Measurements from ENCODE around the gene TSTD1.
A peak's percentile ranks its signal among the peaks of the same experiment; 100 is the strongest.

The TSTD1 gene, protein sequence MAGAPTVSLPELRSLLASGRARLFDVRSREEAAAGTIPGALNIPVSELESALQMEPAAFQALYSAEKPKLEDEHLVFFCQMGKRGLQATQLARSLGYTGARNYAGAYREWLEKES

DNA sequence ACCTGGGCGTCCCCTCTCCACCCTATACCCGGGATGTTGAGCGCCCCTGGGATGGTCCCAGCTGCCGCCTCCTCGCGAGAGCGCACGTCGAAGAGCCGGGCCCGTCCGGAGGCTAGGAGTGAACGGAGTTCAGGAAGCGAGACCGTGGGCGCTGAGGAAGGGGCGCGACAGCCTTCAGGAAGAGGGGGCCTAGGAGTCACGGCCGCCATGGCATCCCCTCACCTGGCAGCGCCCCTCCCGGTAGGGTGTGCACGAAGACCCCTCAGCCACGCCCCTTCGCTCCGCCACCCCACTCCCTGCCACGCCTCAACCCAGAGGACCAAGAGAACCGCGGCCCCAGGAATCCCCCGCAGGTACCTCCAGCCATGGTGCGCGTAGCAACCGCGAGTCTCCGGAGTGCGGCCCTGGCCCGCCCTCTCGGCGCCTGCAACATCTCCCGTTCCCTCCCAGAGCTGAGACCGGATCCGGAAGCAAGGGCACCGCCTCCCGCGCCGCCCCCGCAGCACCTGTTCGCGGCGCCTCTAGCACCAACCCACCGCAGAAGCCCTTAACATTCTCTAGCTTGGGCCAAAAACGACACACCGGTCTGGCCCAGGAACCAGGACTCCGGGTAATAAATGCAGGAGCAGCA lies at the start of gene TSTD1:
TSS of gene TSTD1 (minus strand) at position 442 of the 631 bp plus-strand sequence. CDS start at position 367, 75 bp downstream.
- peak; percentile 85 for DNase-seq

DNA sequence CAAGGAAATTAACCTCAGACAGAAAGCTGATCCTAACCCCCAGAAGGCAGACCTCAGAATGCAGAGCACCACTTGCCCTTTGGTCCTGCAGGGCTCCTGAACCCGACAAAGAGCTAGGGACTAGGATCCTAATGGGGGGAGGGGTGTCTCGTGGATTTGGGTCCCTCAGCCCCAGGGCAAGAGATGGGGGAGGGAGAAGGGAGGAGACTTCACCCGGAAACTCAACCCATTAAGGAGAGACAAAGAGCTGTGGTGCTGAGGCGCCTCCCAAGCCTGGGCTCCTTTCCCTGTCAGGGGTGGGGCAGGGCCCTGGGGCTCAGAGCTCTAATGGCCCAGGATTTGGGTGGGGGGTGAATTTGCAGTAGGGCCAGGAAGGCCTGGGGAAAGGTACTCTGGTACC lies 47.7 kb upstream of the TSTD1 start:
- DNase-seq, result no peak

DNA sequence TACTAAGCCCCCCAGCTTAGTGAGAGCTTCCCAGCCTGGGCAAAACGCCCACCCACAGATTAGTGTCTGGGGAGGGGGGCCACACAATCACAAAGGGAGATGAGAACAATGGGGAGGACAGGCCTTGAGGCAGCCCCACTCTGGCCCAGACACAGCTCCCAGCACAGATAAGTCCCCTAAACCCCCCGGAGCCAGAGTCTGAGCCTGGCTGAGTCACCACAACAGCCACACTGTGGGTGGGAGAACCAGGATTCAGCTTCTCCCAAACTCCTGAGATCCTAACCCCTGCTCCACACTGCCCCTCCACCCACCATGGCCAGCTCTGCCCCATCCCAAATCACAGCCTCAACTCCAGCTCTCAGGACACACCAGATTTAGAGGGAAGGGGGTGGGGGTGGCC lies 46.4 kb upstream of the TSTD1 start:
- no peak for DNase-seq

DNA sequence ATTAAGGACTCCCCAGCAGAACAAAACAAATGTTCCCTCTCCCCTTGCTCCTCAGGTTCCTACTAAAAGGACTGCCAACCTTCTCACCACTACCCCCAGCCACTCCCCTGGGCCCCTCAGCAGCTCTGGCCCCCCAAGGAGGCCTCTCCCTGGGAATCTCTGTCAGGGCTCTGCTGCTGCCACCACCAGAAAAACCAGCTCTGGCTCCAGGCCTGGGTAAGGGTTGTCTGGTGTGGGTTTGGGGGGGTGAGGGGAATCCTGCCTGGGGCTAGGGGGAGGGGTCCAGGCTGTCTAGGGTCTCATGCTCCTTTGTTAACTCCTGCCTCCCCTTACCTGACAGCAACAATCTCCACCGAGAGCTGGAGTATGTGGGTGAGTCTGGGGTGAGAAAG lies 45.8 kb upstream of the TSTD1 start:
- no peak for DNase-seq

DNA sequence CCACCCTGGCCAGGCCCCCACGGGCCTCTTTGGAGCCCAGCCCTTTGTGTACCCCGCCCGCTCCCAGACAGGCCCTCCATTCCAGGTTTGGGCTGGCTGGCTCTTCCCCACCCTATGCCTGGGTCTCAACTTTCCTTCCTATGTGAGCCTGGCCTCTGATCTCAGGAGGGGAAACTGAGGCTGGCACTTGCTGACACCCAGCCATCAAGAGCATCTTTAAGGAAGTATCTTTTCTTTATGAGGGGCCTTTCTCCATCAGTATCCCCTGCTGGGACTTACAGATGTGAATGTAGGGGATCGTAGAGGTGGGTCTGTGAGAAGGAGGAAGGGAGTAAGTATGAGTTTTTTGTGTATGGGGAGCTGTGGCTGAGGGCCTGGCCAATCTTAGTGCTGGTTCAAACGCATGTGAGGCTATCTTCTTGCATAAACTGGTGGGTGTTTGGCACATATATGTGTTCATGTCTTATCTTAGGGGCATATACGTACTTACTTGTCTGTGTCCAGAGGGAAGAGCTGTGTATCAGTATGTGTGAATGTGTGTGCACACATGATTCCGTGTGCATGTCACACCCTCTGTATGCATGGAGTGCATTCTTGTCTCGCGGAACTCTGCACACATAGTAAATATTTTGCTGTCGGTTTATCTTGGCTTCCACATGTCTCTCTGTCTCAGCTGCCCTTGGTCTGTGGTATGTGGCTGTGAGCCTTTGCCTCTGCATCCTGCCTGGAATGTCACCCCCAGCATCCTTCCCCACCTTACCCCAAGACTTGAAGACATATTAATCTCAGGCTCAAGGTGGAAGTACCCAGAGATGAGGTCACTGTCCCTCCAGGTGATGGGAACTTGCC lies 45.2 kb upstream of the TSTD1 start:
- no peak for DNase-seq

DNA sequence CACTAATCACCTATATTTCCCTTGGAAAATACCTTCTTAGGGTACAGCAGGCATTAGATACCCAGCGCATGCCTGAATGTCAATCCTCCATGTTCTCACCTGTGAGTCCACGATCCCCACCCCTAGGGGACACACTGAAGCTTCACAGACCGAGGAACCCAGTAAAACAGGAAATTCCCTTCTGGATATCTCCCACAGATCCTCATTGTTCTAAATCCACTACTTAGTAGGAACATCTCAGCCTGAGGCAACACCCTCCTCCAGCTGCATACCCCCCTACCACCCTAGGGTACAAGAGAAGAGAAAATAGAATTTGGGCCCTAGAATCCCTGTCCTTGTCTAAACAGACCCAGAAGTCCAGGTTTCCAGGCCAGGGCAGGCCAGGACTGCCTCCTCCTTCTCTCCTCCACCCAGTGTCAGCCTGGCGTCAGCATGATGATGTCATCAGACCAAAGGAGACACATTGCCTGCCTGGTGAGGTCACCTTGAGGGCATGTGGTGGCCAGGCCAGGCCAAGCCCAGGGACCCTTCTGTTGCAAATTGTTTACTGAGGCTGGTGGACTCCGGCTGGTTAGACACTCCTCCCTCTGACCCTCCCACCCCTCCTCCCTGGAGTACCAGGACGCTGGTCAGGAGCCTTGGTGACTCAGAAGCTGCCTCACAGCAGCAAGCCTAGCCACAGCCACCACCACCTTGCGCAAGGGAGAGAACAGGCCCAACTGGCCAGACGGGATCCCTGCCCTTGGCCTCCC lies 44.4 kb upstream of the TSTD1 start:
- DNase-seq, result no peak

DNA sequence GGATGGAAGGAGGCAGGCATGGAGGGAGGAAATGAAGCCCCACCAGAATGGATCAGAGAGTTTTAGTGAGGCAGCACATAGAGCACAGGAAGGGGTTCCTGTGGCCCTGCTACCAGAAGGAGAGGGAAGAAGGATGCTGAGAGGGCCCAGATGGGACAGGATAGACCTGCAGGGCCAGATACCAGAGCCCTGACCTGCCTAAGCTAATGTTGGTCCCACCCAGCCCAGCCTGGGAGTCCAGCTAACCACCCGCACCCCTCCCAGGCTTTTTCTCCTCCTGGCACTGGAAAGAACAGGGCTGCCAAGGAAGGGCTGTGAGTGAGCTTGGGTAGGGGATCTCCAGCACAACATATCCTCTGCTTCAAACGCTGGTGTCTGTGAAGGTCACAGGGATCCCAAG lies 43.7 kb upstream of the TSTD1 start:
- no peak for DNase-seq

DNA sequence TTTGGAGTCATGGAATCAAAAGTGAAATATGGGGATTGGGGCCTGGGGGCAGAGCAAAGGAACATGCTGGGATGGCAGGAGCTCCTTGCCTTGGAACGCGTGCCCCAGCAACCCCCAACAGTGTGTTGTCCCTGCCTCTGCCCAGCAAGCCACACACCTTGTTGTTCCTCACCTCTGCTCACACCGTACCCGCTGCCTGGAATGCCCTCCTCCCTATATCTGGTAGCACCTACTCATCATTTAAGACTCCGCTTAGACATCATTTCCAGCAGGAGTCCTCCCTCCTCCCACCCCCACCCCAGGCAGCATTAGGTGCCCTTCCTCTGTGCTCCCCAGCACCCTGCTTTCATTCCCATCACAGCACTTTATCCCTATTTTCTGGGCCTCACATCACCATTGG lies 42.8 kb upstream of the TSTD1 start:
- no peak for DNase-seq

DNA sequence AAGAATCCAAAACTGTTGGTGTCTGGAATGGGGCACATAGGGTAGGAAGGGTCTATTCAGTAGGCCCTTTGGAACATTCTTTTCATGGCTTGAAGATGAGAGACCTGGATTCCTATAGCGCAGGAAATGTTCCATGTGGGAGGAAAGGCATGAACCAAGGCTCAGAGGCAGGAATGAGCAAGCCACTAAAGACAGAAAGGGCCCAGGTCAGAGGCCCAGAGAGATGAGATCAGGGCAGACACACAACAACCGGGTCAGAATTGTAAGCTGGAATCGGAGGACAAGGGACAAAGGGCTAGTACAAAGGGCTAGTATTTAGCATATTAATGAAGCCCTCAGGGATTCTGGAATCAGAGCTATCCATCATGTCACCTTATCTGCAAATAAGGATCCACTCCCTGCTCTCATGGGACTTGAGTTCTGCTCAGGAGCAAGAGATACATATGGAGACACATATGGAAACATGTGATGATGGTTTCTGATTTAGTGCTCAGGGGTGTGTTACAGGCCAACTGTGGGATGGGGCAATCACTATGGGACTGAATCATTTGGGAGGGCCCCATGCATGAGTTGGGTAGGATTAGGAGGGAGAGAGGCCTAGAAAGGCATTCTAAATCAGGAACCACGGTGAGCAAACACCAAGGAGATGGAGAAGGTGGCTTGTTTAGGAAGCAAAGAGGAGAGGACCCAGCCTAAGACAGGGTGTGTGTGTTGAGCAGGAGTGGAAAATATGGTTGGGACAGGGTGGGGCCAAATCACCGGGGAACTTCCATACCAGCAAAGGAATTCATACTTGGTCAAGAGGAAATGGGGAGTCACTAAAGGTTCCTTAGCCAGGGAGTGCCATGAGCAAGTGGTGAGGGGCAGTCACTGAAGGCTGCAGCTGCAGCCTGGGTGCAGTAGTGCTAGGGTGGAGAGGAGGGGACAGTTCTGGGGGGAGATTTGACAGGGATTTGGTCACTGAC lies 42.0 kb upstream of the TSTD1 start:
- no peak for DNase-seq

DNA sequence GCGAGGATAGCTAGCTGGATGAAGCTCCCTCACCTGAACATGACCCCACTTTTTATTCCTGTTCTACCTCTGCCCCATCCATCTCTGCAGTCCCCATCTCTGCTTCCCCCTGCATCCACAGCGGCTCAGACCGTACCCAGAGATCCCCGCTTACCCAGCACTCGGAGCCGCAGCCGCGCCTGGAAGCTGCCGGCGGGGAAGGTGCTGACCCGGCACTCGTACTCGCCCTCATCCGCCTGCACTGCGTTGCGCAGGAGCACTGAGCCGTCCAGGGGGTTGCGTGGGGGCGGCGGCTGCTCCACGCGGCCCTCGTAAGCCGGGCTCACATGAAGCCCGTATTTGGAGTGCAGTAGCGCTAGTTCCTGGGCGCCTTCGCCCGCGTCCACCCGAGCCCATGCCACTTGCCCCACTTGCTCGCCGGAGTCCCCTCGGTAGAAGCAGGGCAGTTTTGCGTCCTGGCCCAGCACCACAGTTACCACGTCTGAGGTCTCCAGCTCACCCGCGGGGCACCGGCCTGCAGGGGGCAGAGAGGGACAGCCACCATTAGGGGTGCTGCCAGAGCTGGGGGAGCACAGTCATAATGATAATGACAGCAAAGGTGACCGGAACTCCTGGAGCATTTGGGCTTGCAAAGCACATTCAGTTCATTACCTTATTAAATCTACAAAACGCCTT lies 40.8 kb upstream of the TSTD1 start:
- no peak for DNase-seq

DNA sequence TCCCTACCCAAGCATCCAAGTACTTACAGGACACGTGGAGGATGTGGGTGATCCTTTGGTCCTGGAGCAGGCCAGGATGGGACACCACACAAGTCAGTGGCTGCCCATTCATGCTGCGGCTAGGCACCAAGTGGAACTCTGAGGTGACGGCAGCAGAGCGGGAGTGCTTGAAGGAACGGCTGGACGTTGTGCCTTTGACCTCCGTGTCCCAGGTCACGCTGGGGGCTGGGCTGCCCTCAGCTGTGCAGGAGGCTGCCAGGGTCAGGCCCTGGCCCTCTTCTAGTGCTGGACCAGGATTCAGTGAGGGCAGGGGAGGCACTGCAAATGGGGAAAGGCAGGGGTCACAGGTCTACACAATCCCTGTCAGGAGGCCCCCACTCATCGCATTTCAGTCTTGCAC lies 38.7 kb upstream of the TSTD1 start:
- no peak for DNase-seq

DNA sequence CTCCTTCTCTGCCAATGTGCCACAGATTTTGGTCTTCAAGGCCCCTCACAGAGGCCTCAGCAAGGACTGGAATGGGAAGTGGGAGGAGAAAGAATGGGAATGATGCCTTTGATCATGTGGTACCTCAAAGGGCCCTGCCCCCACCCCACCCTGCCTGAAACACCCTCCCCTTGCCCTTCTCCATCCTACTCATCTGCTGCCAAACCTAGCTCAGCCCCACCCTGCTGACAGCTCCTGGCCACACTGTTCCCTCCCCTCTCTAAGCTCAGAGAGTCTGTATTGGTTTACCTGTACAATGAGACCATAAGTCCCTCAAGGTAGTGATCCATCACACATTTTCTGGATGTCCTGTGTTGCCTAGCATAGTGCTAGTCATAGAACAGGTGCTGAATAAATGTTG lies 37.6 kb upstream of the TSTD1 start:
- DNase-seq, result no peak

DNA sequence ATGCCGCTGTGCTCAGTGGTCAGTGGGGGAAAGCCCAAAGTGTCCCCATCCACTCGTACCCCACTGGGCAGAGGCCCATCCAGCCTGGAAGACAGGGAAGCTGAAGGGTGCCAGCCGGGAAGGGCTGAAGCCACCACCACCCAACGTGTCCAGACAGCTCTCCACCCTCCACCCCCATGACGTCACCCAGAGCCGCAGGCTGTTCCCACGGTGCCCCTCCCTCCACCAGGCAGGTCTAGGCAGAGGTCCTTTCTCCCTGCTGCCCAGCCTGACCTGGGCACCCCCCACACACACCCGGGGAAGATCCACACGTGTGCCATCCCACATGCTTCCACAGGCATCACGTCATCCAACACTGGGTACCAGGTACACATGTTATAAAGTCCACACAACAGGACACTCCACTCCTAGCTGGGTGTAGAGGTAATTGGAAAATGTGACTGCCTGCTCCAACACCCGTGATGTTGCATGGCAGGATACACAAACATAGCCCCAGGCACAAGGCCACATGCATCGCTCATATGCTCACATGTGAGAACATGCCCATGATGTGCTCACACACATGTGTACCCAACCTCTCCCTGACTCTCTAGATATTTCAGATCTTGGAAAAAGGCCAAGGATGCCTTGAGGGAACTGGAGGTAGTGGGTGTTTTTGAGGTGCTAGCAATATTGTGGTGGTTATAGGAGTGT lies 36.1 kb upstream of the TSTD1 start:
- DNase-seq, result no peak

DNA sequence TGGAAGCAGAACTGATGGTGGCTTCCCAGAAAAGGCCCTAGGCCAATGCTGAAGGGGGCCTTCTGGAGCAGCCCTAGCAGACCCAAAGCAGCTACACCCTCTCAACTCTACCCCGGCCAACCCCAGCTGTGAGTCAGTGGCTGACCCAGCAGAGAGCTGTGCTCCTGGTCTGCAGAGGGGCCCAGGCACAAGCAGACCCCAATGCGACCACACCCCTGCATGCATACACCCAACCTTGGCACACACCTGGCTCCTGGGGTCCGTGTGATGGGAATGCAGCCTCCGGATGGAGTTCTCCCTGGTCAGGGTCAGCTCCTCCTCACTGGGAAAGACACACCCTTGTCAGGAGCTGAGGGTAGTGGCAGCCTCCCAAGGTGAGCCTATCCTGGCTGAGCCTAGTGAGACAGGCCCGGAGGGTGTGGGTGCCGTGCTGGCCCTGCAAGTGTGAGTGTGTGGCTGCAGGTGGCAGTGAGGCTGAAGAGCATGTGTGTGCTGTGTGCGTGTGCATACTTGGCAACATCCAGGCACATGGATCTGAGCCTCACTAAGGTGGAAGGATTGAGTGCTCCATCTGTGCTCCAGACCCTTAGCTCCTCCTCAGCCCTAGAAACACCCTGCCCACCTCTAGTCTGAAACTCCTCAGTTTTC lies 34.8 kb upstream of the TSTD1 start:
- DNase-seq, result no peak

DNA sequence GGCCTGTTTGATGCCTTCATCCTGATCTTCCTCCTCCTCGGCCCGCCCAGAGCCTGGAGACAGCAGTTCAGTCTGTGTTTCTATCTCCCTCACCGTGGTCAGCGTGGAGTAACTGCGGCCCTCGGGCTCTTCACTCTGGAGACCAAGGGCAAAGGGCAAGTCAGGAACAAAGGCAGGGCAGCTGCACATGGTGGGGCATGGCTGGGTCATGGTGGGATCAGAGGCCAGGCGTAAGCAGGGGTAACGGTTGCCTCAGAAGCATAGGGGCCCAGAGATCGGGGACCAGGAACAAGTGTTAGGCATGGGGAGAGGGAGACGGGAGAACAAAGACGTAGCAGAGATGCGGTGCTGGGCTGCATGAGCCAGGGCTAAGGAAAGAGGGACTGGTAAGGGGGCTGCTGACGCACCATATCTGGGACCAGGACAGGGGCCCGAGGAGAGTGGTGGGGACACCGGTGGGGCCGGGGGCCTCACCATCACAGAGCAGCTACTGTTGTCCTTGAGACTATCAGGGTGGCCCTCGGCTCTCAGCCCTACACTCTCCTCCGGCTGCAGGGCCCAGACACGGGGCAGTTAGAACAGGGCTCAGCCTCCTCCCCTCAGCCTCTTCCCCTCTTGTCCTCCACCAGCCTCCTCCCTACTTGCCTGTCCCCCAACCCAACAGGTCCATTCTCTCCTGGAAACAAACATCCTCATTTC lies 34.1 kb upstream of the TSTD1 start:
- no peak for DNase-seq

DNA sequence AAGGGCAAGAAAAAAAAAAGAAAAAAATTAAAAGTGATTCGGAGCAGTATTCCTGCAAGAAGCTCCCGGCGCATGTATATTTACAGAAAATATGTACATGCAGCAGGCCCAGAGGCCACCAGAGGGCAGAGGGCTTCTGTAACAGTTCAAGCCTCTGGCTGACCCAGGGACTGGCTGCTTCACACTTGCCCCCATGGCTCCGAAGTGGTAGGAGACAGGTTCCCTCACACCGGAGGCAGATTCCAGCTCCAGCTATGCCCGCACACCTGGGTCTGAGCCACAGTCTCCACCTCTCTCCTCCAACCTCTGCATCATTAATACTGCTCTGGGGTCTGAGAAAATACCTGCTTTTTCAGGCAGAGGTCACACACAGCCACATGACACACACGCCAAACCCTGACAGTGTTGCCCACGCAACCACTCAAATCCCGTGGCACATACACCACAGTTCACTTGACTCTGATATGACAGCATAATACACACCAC lies 33.2 kb upstream of the TSTD1 start:
- no peak for DNase-seq

DNA sequence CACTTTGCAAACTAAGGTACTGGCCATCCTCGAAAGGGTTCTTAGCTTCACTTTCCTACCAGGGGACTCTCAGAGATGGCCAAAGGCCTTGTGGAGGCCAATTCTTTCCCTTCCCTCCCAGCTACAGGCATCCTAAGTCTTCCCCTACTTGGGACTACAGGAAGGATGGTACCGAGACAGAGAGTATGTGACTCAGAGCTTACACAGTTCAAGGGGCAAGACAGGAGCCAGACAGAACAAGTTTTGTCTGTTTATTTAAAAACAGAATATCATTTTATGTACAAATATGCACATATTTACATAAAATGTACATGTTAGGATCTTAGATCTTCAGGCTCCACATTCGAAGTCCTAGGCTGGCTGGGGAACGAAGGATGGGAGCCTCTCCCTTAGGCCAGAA lies 32.0 kb upstream of the TSTD1 start:
- DNase-seq, result no peak

DNA sequence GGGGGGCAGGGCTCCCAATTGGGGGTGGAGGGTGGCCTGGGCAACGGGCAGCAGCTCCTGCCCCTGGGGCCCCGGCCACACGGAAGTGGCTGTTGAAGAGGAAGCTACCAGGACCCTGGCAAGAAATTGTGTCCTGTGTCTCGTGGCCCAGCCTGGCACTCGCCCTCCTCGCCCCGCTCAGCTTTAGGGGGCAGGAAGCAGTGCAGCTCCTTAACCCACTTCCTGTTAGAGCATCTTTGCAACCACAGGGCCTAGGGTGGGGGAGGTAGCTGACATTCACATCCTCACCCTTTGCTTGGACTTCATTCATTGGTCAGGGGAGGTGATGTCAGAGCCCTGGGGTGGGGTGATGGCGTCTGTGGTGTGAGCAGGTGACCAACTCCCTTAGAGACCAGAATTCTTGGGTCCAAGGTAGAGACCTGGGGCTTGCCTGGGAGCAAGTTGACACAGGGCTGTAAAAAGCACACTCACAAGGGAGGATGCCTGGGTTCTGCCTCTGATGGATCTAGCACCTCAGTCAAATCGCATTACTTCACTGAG lies 31.0 kb upstream of the TSTD1 start, which contains the start of gene ARHGAP30:
TSS of gene ARHGAP30 (minus strand) at position 161 of the 540 bp plus-strand sequence. CDS start 267 bp downstream, outside the sequence.
- no peak for DNase-seq

DNA sequence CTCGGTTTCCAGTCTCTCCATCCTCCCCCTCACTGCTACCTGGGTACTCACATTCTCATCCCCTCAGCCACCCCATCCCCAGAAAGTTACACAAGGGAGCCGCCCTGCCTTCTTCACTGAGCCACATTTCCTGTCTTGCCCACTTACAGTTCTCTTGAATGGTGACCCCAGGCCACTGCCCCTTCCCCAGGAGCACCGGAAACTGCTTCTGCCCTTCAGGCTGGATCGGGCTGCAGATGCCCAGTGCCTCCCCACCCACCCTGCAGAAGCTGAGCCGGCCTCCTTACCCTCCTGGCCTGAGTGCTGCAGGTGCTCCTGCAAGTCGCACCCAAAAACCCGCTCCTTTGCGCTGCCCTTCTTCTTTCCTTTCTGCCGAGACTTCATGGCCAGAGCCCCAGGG lies 30.5 kb upstream of the TSTD1 start:
- no peak for DNase-seq
